ENCODE measurements around the gene ALS2.

DNA sequence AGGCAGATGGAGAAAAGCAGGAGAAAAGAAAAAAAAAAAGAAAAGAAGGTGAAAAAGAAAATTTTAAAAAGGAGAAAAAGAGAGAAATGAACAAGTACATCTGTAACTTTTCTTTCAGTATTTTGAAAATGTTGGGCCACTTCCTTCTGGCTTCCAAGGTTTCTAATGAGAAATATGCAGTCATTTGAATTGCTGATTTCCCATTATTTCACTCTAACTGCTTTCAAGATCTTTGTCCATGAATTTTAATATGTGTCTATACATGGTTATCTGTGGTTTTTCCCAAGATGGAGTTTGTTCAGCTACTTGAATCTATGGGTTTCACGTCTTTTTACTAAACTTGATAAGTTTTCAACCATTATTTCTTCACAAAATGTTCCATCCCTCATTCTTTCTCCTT, 68.0 kb downstream of the ALS2 start:
- TF ChIP-seq EZH2 (IDR thresholded peaks at IDR 0.05; ENCODE audit: borderline replicate concordance, low read length) = no peak
- TF ChIP-seq, protein P1, sequence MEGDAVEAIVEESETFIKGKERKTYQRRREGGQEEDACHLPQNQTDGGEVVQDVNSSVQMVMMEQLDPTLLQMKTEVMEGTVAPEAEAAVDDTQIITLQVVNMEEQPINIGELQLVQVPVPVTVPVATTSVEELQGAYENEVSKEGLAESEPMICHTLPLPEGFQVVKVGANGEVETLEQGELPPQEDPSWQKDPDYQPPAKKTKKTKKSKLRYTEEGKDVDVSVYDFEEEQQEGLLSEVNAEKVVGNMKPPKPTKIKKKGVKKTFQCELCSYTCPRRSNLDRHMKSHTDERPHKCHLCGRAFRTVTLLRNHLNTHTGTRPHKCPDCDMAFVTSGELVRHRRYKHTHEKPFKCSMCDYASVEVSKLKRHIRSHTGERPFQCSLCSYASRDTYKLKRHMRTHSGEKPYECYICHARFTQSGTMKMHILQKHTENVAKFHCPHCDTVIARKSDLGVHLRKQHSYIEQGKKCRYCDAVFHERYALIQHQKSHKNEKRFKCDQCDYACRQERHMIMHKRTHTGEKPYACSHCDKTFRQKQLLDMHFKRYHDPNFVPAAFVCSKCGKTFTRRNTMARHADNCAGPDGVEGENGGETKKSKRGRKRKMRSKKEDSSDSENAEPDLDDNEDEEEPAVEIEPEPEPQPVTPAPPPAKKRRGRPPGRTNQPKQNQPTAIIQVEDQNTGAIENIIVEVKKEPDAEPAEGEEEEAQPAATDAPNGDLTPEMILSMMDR (conservative IDR thresholded peaks at IDR 0.05 in 1 of 2, IDR thresholded peaks at IDR 0.05 in 1 of 2; ENCODE audit: extremely low read depth in 1 of 2, insufficient read depth in 1 of 2, low read depth in 1 of 2, low read length in 2 of 2) = no peak
